Measurements from ENCODE around the gene ZCCHC2.

- TF ChIP-seq CTCF (IDR thresholded peaks at IDR 0.05), result no peak
- no peak for TF ChIP-seq EP300 (IDR thresholded peaks at IDR 0.05)
- TF ChIP-seq POLR2A (IDR thresholded peaks at IDR 0.05), result no peak
Observed at GRCh38 chr18:62603211-62603610, 80.4 kb downstream of the ZCCHC2 start.
